RWPE1 (cell line): ENCODE results near the gene ARMC8.

ENCODE experiments used
- CTCF ChIA-PET: fragments of 350-600 bp; sonication (Branson Sonifier 250); formaldehyde crosslinking; extraction: SDS; loops from one replicate; lab custom pipeline; 2021; lab: Yijun Ruan, JAX
- POLR2A ChIA-PET: fragments of 400-600 bp; formaldehyde crosslinking; extraction: SDS; loops from one replicate; lab custom pipeline; 2020; ENCODE audit warnings: antibody characterized with exemption; ENCODE audit not compliant: low non-redundant PET; lab: Yijun Ruan, JAX
- DNase-seq: peaks from one replicate; pipeline ENCODE4 v3.0.0; 2012; ENCODE audit warnings: low spot score
- H3K27ac ChIP-seq: fragments of 450-650 bp; 2 replicates; pipeline ENCODE4 v1.5.1; 2017
- CTCF ChIP-seq: fragments of 450-650 bp; conservative IDR thresholded peaks from 2 replicates; pipeline ENCODE4 v1.5.1; 2017; ENCODE audit warnings: low read depth, mild to moderate bottlenecking

Gene ARMC8

GRCh38 chr3:138271189-138271794 is 84.2 kb downstream of the ARMC8 start:
- DNase-seq, result no peak
- no peak for TF ChIP-seq CTCF
- CTCF ChIA-PET, result interaction anchor here (1.4 kb wide), 1 partner anchor 17 kb away, joined by 3 read pairs; no protein-coding TSS in a partner anchor
- no peak overlapping the region for H3K27ac ChIP-seq
- POLR2A ChIA-PET, result interaction anchor here (0.6 kb wide), 1 partner anchor 12 kb away, joined by 5 read pairs; no protein-coding TSS in a partner anchor

GRCh38 chr3:138281561-138281960 is 94.5 kb downstream of the ARMC8 start:
- POLR2A ChIA-PET, result no interaction called here
- CTCF ChIA-PET, result interaction anchor here (0.6 kb wide), 1 partner anchor 93 kb away, joined by 4 read pairs; no protein-coding TSS in a partner anchor
- TF ChIP-seq CTCF, result no peak
- no peak overlapping the region; the same call in 1 of the 2 replicates for H3K27ac ChIP-seq
- DNase-seq, result no peak

- no peak for TF ChIP-seq CTCF
- no peak overlapping the region for H3K27ac ChIP-seq
- ChIA-PET CTCF (no interaction called here), POLR2A (no interaction called here)
- no peak for DNase-seq
Observed at GRCh38 chr3:138282836-138283235, 95.7 kb downstream of the ARMC8 start.

GRCh38 chr3:138284079-138284478 is 97.0 kb downstream of the ARMC8 start:
- CTCF ChIA-PET, result interaction anchor here (0.6 to 0.7 kb wide), 3 partner anchors 45 to 652 kb away, joined by 3 read pairs; no protein-coding TSS in a partner anchor
- POLR2A ChIA-PET, result no interaction called here
- DNase-seq, result no peak
- no peak overlapping the region for H3K27ac ChIP-seq
- no peak for TF ChIP-seq CTCF

GRCh38 chr3:138284957-138285477 is 97.9 kb downstream of the ARMC8 start:
- ChIA-PET CTCF (no interaction called here), POLR2A (no interaction called here)
- no peak overlapping the region for H3K27ac ChIP-seq
- DNase-seq, result no peak
- TF ChIP-seq CTCF, result no peak

- POLR2A ChIA-PET, result no interaction called here
- TF ChIP-seq CTCF, result no peak
- CTCF ChIA-PET, result interaction anchor here (0.9 kb wide), 1 partner anchor 171 kb away, joined by 3 read pairs; no protein-coding TSS in a partner anchor
- H3K27ac ChIP-seq, result no peak overlapping the region
- no peak for DNase-seq
Observed at GRCh38 chr3:138289260-138289659, 102.2 kb downstream of the ARMC8 start.
